GM12872 (cell line): Measurements from ENCODE around the gene PTPRM.

Experiments
- TF ChIP-seq, protein P1 (sequence below): IDR thresholded peaks from 3 replicates; pipeline ENCODE4 v1.5.1; 2011; ENCODE audit warnings: low read depth, mild to moderate bottlenecking, low read length, moderate library complexity; ENCODE audit not compliant: insufficient read depth

The PTPRM gene

DNA sequence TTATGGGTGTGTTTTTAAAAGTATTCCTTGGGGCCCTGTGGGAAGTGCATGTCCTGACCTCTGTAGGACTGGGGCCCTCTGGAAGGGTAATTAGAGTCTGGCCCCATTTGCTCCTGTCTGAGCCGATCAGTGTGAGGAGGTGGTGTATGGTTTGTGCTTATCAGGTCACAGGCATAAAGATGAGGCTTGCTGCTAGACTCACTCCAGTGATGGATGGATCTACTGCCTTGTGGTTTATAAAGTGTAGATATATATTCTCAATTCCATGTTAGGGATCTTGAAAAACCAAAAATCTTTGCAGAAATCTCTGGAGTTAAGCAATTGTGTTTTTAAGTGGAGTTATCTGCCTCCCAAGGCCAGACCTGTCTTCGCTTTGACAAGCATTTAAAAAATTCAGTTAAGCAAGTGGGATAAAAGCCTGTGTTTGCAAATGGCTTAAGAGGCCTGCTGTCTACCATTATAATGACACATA lies 182.4 kb downstream of the PTPRM start:
- TF ChIP-seq, protein P1, sequence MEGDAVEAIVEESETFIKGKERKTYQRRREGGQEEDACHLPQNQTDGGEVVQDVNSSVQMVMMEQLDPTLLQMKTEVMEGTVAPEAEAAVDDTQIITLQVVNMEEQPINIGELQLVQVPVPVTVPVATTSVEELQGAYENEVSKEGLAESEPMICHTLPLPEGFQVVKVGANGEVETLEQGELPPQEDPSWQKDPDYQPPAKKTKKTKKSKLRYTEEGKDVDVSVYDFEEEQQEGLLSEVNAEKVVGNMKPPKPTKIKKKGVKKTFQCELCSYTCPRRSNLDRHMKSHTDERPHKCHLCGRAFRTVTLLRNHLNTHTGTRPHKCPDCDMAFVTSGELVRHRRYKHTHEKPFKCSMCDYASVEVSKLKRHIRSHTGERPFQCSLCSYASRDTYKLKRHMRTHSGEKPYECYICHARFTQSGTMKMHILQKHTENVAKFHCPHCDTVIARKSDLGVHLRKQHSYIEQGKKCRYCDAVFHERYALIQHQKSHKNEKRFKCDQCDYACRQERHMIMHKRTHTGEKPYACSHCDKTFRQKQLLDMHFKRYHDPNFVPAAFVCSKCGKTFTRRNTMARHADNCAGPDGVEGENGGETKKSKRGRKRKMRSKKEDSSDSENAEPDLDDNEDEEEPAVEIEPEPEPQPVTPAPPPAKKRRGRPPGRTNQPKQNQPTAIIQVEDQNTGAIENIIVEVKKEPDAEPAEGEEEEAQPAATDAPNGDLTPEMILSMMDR = no peak

DNA sequence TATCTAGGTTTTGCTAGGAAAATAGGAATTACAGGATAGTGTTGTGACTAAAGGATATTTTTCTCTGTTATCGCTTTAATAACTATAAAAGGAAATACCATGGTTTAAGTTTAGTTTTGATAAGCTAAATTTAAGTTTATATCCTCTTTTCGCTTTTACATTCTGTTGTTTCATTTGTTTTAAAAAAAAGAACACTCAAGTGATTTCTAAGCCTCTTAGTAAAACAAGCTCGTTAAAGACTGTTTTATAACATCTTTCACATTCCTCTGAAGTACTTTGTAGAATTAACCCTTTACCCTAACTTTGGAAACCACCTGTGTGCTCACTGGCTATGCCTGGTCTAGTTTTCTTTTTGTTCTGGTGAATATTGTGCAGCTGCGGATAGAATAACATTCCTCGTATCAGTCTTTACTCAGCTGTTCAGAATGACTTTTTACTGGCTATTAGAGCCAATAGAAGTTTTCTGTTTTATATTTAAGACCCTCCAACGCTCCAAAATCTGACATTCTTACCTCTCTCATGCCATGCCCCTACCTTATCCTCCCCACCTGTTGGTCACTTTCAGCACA lies 183.1 kb downstream of the PTPRM start:
- TF ChIP-seq, protein P1 = no peak

DNA sequence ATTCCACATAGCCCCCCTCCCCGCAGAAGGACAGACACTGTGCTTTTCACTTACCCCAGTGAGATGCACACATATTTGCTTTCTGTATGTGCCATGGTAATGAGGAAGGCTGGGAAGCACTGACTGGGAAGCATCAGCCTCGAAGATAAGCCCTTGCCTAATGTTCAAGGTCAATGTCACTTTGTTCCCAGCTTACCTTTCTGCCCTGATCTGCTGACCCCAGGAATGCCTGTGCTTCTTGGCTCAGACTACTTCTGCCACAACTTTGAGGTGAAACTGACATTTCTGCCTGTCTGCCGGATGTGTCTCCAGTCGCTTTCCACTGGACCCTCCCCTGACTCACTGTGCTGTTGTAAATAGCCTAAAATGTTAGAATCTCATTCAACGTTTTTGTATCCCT lies 183.8 kb downstream of the PTPRM start:
- TF ChIP-seq, protein P1 = no peak

DNA sequence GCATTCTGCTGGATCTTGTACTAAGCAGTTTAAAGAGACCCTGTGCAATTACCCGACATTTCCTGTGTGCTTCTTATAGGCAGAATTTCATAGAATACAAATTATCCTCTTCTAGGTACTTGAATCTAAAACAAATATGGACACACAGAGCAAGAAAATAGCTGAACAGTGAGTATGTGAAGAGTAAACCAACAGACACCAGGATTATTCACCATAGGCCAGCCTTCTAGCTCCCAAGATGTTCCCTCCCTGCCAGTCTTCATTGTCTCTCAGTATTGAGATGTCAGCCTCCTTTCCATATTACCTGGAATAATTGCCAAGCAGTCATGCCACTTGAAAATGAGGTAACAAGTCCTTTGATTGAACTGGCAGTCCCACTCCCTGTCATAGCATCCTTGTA lies 187.1 kb downstream of the PTPRM start:
- TF ChIP-seq, protein P1 = no peak

DNA sequence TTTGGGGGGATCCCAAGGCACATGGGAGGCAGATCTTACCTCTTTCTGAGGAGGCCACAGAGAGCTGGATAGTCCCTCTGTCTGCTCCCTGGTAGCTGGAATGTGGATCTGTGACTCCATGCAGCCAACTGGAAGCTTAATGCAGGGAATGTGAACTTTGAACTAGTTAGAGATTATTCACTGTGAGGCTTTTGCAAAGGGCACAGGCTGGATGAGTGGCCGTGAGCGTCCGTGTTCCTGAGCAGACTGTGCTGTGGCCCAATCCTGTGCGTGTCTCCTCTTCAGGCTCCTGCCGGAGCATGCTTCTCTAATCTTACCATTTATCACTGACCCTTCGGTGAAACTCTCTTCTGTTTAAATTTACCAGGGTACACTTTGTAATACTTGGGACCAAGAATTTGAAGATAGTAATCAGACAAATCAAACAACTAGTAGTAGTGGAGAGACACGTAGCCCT lies 187.6 kb downstream of the PTPRM start:
- TF ChIP-seq, protein P1 = no peak

DNA sequence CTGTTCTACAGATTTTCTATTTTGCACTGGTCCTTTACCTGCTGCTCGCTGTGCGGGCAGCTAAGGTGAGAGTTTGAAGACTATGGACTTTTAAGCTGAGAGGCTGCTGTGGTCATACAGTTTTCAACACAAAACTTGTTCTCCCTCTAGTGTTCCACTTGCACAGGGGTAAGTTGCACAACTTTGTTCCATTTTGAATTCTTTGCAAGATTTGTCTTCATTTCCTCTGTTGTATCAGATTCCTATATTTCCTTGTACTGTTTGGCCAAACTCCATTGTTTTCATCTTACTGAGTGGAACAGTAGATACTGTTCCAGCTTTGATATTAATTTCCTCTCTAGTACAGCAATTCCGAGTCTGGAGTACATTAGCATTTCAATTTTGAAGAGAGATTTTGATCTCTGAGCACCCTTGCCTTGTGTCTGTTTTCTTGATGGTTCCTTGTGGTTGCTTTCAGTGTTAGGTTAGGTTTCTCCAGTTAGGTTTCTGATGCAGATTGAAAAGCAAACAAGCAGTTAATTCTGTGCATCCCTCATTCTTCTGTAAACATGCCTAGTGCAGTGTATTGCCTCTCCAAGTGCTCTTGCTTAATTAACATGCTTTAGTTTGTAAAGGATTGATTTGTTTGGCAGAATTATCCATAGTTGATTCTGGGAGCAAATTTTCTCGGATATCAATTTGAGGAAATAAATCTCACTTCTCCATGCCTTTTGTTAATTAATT lies 188.8 kb downstream of the PTPRM start:
- TF ChIP-seq, protein P1 = no peak

DNA sequence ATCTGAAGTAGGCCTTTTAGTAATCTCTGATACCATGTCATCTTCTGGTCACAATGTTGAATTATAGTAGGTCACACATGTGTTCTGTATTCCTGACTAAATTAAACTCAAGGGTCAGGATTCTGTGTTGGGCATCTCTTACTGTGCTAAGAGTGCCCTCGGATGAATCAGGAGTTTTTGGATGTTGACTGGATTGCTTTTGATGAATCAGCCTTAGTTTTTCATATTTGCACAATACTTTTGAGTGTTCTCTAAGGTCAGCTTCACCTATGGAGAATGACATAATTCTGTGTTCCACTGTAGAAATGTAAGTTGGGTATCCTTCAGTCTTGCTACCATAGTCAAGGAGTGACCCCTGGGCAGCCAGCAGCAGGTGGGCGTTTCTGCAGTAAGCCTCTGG lies 190.1 kb downstream of the PTPRM start:
- TF ChIP-seq, protein P1 = no peak
